BLaER1 (cell line): ENCODE data around the gene PPP5C.
"Not testable (repeated sequence)": the region's sequence is repeated elsewhere in the genome, so short reads cannot be mapped to it uniquely, and the experiment has no call there.

ENCODE experiments used
- H3K27ac ChIP-seq: shearing (Covaris generic); formaldehyde crosslinking; 2 replicates; pipeline ENCODE4 v1.8.1; 2022
- H3K27me3 ChIP-seq: shearing (Covaris generic); formaldehyde crosslinking; 2 replicates; pipeline ENCODE4 v1.8.1; 2022
- H3K36me3 ChIP-seq: shearing (Covaris generic); formaldehyde crosslinking; 2 replicates; pipeline ENCODE4 v1.8.1; 2022
- H3K4me1 ChIP-seq: shearing (Covaris generic); formaldehyde crosslinking; 2 replicates; pipeline ENCODE4 v1.8.1; 2022
- H3K4me2 ChIP-seq: shearing (Covaris generic); formaldehyde crosslinking; 2 replicates; pipeline ENCODE4 v1.8.1; 2022
- H3K4me3 ChIP-seq: shearing (Covaris generic); formaldehyde crosslinking; 2 replicates; pipeline ENCODE4 v1.8.1; 2022
- H3K9ac ChIP-seq: shearing (Covaris generic); formaldehyde crosslinking; 2 replicates; pipeline ENCODE4 v1.8.1; 2022
- H3K9me3 ChIP-seq: shearing (Covaris generic); formaldehyde crosslinking; 2 replicates; pipeline ENCODE4 v1.8.1; 2022
- H4K20me1 ChIP-seq: shearing (Covaris generic); formaldehyde crosslinking; 2 replicates; pipeline ENCODE4 v1.8.1; 2022
- Cebpa-rat ChIP-seq: shearing (Covaris generic); IDR thresholded peaks from 2 replicates; pipeline ENCODE4 v1.8.1; 2022

The PPP5C gene

DNA sequence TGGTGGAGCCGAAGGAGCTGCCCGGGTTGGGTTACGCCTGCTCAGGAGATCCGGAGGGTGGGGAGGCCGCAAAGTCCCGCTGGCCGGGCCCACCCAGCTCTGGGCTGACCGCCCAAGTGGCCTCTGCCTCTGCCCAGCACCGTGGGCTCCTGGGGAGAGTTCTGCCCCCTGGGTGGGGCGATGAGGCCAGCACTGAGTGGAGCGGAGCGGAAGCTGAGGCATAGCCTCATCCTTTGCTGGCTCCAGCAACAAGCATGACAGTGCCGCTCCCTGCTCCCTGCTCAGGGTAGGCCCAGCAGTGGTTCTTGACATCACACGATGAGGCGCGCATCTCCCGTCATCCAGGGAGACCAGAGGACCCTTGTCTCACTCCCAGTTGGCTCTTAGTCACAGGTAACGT is 44.0 kb downstream of the PPP5C start:
- Histone ChIP-seq H3K9me3 (no peaks in the 10 kb centered on the region), H3K4me2 (peak overlapping the region; percentile 82), H3K36me3 (peaks cover 63% of the 10 kb centered on the region), H3K27me3 (no peaks in the 10 kb centered on the region), H4K20me1 (no peaks in the 10 kb centered on the region), H3K4me3 (no peak overlapping the region), H3K27ac (peak overlapping the region; percentile 94), H3K9ac (peak overlapping the region; percentile 81), H3K4me1 (peaks cover 61% of the 10 kb centered on the region)
- no peak for TF ChIP-seq Cebpa-rat

DNA sequence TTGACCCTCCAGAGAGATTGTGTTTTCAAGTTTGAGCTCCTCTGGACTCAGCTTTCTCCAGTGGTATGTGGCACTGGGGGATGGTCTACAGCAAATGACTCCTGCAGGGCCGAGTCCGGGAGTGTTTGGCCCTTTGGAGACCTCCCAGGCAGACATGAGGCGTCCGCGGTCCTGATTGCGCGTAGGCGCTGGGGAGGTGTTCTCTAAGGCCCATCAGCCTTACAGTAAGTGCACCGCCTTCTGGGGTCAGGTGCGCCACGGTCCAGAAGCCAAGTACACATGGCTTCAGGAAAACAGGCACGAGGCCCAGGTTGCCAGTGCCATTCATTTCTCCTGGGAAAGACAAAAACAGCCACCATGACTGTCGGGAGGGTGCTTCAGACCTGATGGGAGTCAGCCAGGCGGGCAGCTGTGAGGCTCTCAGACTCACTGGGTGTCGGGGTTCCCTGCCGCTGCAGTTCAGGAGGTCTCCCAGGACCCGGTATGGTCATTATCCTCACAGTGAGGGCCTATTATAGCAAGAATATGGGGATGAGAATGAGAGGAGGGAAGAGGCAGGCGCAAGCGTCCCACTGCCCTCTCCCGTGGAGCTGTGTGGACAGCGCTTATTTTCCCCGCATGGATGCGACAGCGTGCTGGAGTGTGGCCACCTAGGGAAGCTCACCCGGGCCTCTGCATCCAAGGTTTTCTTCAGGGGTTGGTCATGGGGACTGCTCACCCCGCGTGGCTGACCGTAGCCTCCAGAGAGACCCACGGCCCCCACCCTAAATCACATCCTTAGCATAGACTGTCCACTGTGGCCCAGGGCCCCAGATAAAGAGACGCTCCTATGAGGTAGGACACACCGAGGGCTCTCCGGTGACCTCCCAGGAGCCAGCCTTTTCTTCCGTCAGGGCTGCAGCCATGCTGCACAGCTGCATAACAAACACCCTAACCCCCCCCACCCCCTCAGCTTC is 44.7 kb downstream of the PPP5C start:
- Histone ChIP-seq H4K20me1 (no peaks in the 10 kb centered on the region), H3K4me3 (peak overlapping the region; percentile 47), H3K4me2 (peak overlapping the region; percentile 82), H3K27me3 (no peaks in the 10 kb centered on the region), H3K36me3 (peaks cover 56% of the 10 kb centered on the region), H3K4me1 (peaks cover 64% of the 10 kb centered on the region), H3K27ac (peak overlapping the region; percentile 94), H3K9ac (peak overlapping the region; percentile 81), H3K9me3 (no peaks in the 10 kb centered on the region)
- no peak for TF ChIP-seq Cebpa-rat

- no peak for TF ChIP-seq Cebpa-rat
- Histone ChIP-seq H3K9ac (peak overlapping the region; percentile 81), H3K4me2 (peak overlapping the region; percentile 82), H3K4me1 (peaks cover 64% of the 10 kb centered on the region), H3K36me3 (peaks cover 49% of the 10 kb centered on the region), H3K4me3 (peak overlapping the region; percentile 47), H3K9me3 (no peaks in the 10 kb centered on the region), H3K27me3 (no peaks in the 10 kb centered on the region), H4K20me1 (no peaks in the 10 kb centered on the region), H3K27ac (peak overlapping the region; percentile 94)
These were observed 45.4 kb downstream of the PPP5C start for GRCh38 chr19:46392252-46392801.

GRCh38 chr19:46392837-46393236 is 46.0 kb downstream of the PPP5C start:
- Histone ChIP-seq H3K4me3 (peak overlapping the region; percentile 47), H3K4me1 (peaks cover 64% of the 10 kb centered on the region), H3K27ac (peak overlapping the region; percentile 94), H3K36me3 (peaks cover 44% of the 10 kb centered on the region), H3K9me3 (no peaks in the 10 kb centered on the region), H3K27me3 (no peaks in the 10 kb centered on the region), H3K9ac (peak overlapping the region; percentile 81), H3K4me2 (peak overlapping the region; percentile 82), H4K20me1 (no peaks in the 10 kb centered on the region)
- TF ChIP-seq Cebpa-rat = no peak

GRCh38 chr19:46393456-46394401 is 46.8 kb downstream of the PPP5C start:
- H3K27me3 ChIP-seq = no peaks in the 10 kb centered on the region
- H3K4me2 ChIP-seq = peak overlapping the region; percentile 82
- no peak overlapping the region for H3K4me3 ChIP-seq
- no peak for TF ChIP-seq Cebpa-rat
- H3K4me1 ChIP-seq = peaks cover 64% of the 10 kb centered on the region
- no peaks in the 10 kb centered on the region for H4K20me1 ChIP-seq
- no peaks in the 10 kb centered on the region for H3K9me3 ChIP-seq
- H3K36me3 ChIP-seq = peaks cover 35% of the 10 kb centered on the region
- H3K27ac ChIP-seq = peak overlapping the region; percentile 94
- H3K9ac ChIP-seq = peak overlapping the region; percentile 81

DNA sequence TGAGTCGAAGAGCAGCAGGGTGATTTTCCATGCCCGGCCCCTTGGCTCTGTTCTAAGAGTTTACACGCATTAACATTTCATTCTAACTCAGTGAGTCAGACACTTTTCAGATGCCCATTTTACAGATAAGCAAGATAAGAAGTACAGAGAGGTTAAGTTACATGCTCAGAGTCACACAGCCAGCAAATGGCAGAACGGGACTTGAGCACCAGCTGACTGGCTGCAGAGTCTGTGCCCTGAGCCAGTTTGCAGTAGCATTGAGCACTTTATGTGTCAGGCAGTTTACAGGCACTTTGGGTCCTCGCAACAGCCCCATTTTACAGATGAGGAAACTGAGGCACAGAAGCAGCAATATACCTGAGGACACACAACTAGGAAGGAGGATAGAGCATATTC is 47.5 kb downstream of the PPP5C start:
- no peak for TF ChIP-seq Cebpa-rat
- Histone ChIP-seq H4K20me1 (no peaks in the 10 kb centered on the region), H3K4me1 (peaks cover 64% of the 10 kb centered on the region), H3K9me3 (no peaks in the 10 kb centered on the region), H3K27ac (peak overlapping the region; percentile 94), H3K4me2 (peak overlapping the region; percentile 82), H3K36me3 (peaks cover 28% of the 10 kb centered on the region), H3K27me3 (no peaks in the 10 kb centered on the region), H3K9ac (no peak overlapping the region), H3K4me3 (no peak overlapping the region)

GRCh38 chr19:46397801-46398479 is 51.1 kb downstream of the PPP5C start:
- peaks cover 63% of the 10 kb centered on the region for H3K4me1 ChIP-seq
- not testable (repeated sequence) for H3K9ac ChIP-seq, H4K20me1 ChIP-seq, H3K36me3 ChIP-seq, H3K27me3 ChIP-seq, H3K4me3 ChIP-seq, H3K9me3 ChIP-seq, H3K27ac ChIP-seq, H3K4me2 ChIP-seq

DNA sequence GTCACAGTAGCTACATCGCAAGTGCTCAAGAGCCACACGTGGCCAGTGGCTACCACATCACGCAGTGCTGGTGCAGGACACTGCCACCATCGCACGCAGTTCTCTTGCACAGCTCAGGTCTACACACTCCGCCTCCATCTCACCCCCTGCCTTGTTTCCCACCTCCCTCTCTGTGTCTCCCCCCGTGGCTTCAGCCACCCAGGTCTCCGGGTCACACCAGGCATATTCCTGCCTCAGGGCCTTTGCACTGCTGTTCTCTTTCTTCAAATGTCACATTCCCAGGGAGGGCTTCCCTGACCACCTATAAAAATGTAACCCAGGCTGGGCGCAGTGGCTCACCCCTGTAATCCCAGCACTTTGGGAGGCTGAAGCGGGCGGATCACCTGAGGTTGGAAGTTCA is 55.8 kb downstream of the PPP5C start:
- H3K9me3 ChIP-seq = no peaks in the 10 kb centered on the region
- no peaks in the 10 kb centered on the region for H4K20me1 ChIP-seq
- no peak for TF ChIP-seq Cebpa-rat
- peaks cover 8% of the 10 kb centered on the region; the same call in 1 of the 2 replicates for H3K27me3 ChIP-seq
- H3K27ac ChIP-seq = no peak overlapping the region
- no peak overlapping the region for H3K4me3 ChIP-seq
- H3K9ac ChIP-seq = no peak overlapping the region
- H3K4me1 ChIP-seq = peaks cover 72% of the 10 kb centered on the region
- no peak overlapping the region for H3K4me2 ChIP-seq
- no peaks in the 10 kb centered on the region for H3K36me3 ChIP-seq

DNA sequence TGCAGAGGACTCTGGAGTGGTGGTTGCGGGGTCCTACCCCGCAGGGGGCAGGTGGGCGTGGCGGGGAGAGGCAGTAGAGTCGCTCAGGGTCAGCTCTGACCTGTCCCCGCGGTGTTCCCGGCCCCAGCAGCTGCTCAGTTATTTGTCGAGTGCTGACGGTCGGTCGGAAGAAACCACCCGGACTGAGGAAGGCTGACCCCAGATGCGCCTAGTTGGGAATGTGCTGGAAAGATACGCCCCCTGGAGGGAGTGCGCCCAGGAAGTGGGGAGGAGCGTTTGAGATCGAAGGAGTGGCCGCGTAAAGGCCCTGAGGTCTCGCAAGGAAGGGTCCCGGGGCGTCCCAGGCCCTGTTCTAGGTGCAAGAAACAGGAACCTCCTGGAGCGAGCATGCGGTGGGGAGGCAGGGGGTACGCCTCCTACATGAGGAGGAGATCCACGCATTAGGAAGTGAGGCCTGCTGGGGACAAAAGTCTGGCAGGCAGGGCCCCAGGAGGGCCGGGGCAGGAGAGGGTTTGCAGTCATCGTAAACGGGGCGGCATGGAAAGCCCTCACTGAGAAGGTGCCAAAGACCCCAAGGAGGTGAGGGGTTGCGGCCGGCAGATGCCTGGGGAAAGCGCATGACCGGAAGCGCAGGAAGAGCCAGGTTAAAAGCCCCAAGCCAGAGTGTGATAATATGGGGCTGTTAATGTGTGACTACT is 57.3 kb downstream of the PPP5C start:
- H3K27me3 ChIP-seq = peaks cover 8% of the 10 kb centered on the region; the same call in 1 of the 2 replicates

More for the DNA sequence above, 57.3 kb downstream of the PPP5C start:
- Histone ChIP-seq H3K4me2 (peak overlapping the region; percentile 55), H3K4me1 (peaks cover 84% of the 10 kb centered on the region), H3K4me3 (no peak overlapping the region), H3K9me3 (no peaks in the 10 kb centered on the region), H4K20me1 (no peaks in the 10 kb centered on the region), H3K36me3 (no peaks in the 10 kb centered on the region), H3K9ac (no peak overlapping the region), H3K27ac (0 out of 2 replicates have a peak overlapping the region, but pooled peaks have one; percentile 3)
- no peak for TF ChIP-seq Cebpa-rat
